ENCODE measurements around the gene SMAD5.

SMAD5 gene

GRCh38 chr5:136208916-136209315, 76.3 kb downstream of the SMAD5 start:
- no peaks in the 10 kb centered on the region for H3K4me1 ChIP-seq (ENCODE audit: control insufficient read depth, insufficient read depth, low read length)
- H3K27me3 ChIP-seq (ENCODE audit: control insufficient read depth, insufficient read depth, low read length), result peaks cover 61% of the 10 kb centered on the region
- no peak overlapping the region for H3K9ac ChIP-seq (ENCODE audit: low read depth, low read length)
- no peak overlapping the region for H3K27ac ChIP-seq (ENCODE audit: low read depth, low read length)
- no peaks in the 10 kb centered on the region for H3K9me3 ChIP-seq (ENCODE audit: control insufficient read depth, insufficient read depth, low read length)
- H3K36me3 ChIP-seq (ENCODE audit: control insufficient read depth, insufficient read depth, low read length), result no peaks in the 10 kb centered on the region
- H3K4me3 ChIP-seq (ENCODE audit: low read depth, low read length), result no peak overlapping the region

- no peak overlapping the region for H3K4me3 ChIP-seq (ENCODE audit: low read depth, low read length)
- H3K27ac ChIP-seq (ENCODE audit: low read depth, low read length), result no peak overlapping the region
- H3K9me3 ChIP-seq (ENCODE audit: control insufficient read depth, insufficient read depth, low read length), result no peaks in the 10 kb centered on the region
- H3K9ac ChIP-seq (ENCODE audit: low read depth, low read length), result no peak overlapping the region
- no peaks in the 10 kb centered on the region for H3K36me3 ChIP-seq (ENCODE audit: control insufficient read depth, insufficient read depth, low read length)
- H3K4me1 ChIP-seq (ENCODE audit: control insufficient read depth, insufficient read depth, low read length), result no peaks in the 10 kb centered on the region
- peaks cover 56% of the 10 kb centered on the region for H3K27me3 ChIP-seq (ENCODE audit: control insufficient read depth, insufficient read depth, low read length)
Observed at GRCh38 chr5:136209346-136209910, 76.8 kb downstream of the SMAD5 start.

- Histone ChIP-seq H3K4me1 (ENCODE audit: control insufficient read depth, insufficient read depth, low read length) (no peaks in the 10 kb centered on the region), H3K9ac (ENCODE audit: low read depth, low read length) (no peak overlapping the region), H3K27ac (ENCODE audit: low read depth, low read length) (no peak overlapping the region), H3K36me3 (ENCODE audit: control insufficient read depth, insufficient read depth, low read length) (no peaks in the 10 kb centered on the region), H3K4me3 (ENCODE audit: low read depth, low read length) (no peak overlapping the region), H3K9me3 (ENCODE audit: control insufficient read depth, insufficient read depth, low read length) (no peaks in the 10 kb centered on the region), H3K27me3 (ENCODE audit: control insufficient read depth, insufficient read depth, low read length) (peaks cover 48% of the 10 kb centered on the region)
Observed at GRCh38 chr5:136210259-136210658, 77.6 kb downstream of the SMAD5 start.

- no peak overlapping the region for H3K27ac ChIP-seq (ENCODE audit: low read depth, low read length)
- H3K9ac ChIP-seq (ENCODE audit: low read depth, low read length), result no peak overlapping the region
- H3K4me1 ChIP-seq (ENCODE audit: control insufficient read depth, insufficient read depth, low read length), result no peaks in the 10 kb centered on the region
- no peaks in the 10 kb centered on the region for H3K9me3 ChIP-seq (ENCODE audit: control insufficient read depth, insufficient read depth, low read length)
- no peaks in the 10 kb centered on the region for H3K36me3 ChIP-seq (ENCODE audit: control insufficient read depth, insufficient read depth, low read length)
- H3K27me3 ChIP-seq (ENCODE audit: control insufficient read depth, insufficient read depth, low read length), result peaks cover 36% of the 10 kb centered on the region
- H3K4me3 ChIP-seq (ENCODE audit: low read depth, low read length), result no peak overlapping the region
Observed at GRCh38 chr5:136211282-136212040, 78.8 kb downstream of the SMAD5 start.

- Histone ChIP-seq H3K4me1 (ENCODE audit: control insufficient read depth, insufficient read depth, low read length) (no peaks in the 10 kb centered on the region), H3K27ac (ENCODE audit: low read depth, low read length) (no peak overlapping the region), H3K36me3 (ENCODE audit: control insufficient read depth, insufficient read depth, low read length) (no peaks in the 10 kb centered on the region), H3K27me3 (ENCODE audit: control insufficient read depth, insufficient read depth, low read length) (peaks cover 28% of the 10 kb centered on the region), H3K9me3 (ENCODE audit: control insufficient read depth, insufficient read depth, low read length) (no peaks in the 10 kb centered on the region), H3K9ac (ENCODE audit: low read depth, low read length) (no peak overlapping the region), H3K4me3 (ENCODE audit: low read depth, low read length) (no peak overlapping the region)
Observed at GRCh38 chr5:136212252-136212721, 79.6 kb downstream of the SMAD5 start.

GRCh38 chr5:136213919-136214493, 81.4 kb downstream of the SMAD5 start:
- no peaks in the 10 kb centered on the region for H3K9me3 ChIP-seq (ENCODE audit: control insufficient read depth, insufficient read depth, low read length)
- no peak overlapping the region for H3K27ac ChIP-seq (ENCODE audit: low read depth, low read length)
- no peak overlapping the region for H3K9ac ChIP-seq (ENCODE audit: low read depth, low read length)
- H3K27me3 ChIP-seq (ENCODE audit: control insufficient read depth, insufficient read depth, low read length), result peaks cover 15% of the 10 kb centered on the region
- no peaks in the 10 kb centered on the region for H3K4me1 ChIP-seq (ENCODE audit: control insufficient read depth, insufficient read depth, low read length)
- H3K4me3 ChIP-seq (ENCODE audit: low read depth, low read length), result no peak overlapping the region
- no peaks in the 10 kb centered on the region for H3K36me3 ChIP-seq (ENCODE audit: control insufficient read depth, insufficient read depth, low read length)

GRCh38 chr5:136215812-136216211, 83.2 kb downstream of the SMAD5 start:
- H3K27ac ChIP-seq (ENCODE audit: low read depth, low read length), result no peak overlapping the region
- H3K27me3 ChIP-seq (ENCODE audit: control insufficient read depth, insufficient read depth, low read length), result peaks cover 4% of the 10 kb centered on the region; the same call in 1 of the 2 replicates
- no peak overlapping the region for H3K4me3 ChIP-seq (ENCODE audit: low read depth, low read length)
- no peaks in the 10 kb centered on the region for H3K4me1 ChIP-seq (ENCODE audit: control insufficient read depth, insufficient read depth, low read length)
- H3K9ac ChIP-seq (ENCODE audit: low read depth, low read length), result no peak overlapping the region
- H3K9me3 ChIP-seq (ENCODE audit: control insufficient read depth, insufficient read depth, low read length), result no peaks in the 10 kb centered on the region; the same call in 1 of the 2 replicates
- H3K36me3 ChIP-seq (ENCODE audit: control insufficient read depth, insufficient read depth, low read length), result no peaks in the 10 kb centered on the region

- Histone ChIP-seq H3K27ac (ENCODE audit: low read depth, low read length) (no peak overlapping the region), H3K4me1 (ENCODE audit: control insufficient read depth, insufficient read depth, low read length) (no peaks in the 10 kb centered on the region), H3K36me3 (ENCODE audit: control insufficient read depth, insufficient read depth, low read length) (no peaks in the 10 kb centered on the region), H3K4me3 (ENCODE audit: low read depth, low read length) (no peak overlapping the region), H3K9me3 (ENCODE audit: control insufficient read depth, insufficient read depth, low read length) (peaks cover under 1% of the 10 kb centered on the region; the same call in 1 of the 2 replicates), H3K9ac (ENCODE audit: low read depth, low read length) (no peak overlapping the region), H3K27me3 (ENCODE audit: control insufficient read depth, insufficient read depth, low read length) (0 out of 2 replicates have a peak, but pooled peaks cover under 1% of the 10 kb centered on the region)
Observed at GRCh38 chr5:136216230-136216629, 83.6 kb downstream of the SMAD5 start.

GRCh38 chr5:136221340-136221739, 88.7 kb downstream of the SMAD5 start:
- Histone ChIP-seq H3K4me3 (ENCODE audit: low read depth, low read length) (no peak overlapping the region), H3K27ac (ENCODE audit: low read depth, low read length) (no peak overlapping the region), H3K36me3 (ENCODE audit: control insufficient read depth, insufficient read depth, low read length) (no peaks in the 10 kb centered on the region), H3K9me3 (ENCODE audit: control insufficient read depth, insufficient read depth, low read length) (peaks cover 3% of the 10 kb centered on the region), H3K27me3 (ENCODE audit: control insufficient read depth, insufficient read depth, low read length) (no peaks in the 10 kb centered on the region; the same call in 1 of the 2 replicates), H3K4me1 (ENCODE audit: control insufficient read depth, insufficient read depth, low read length) (peaks cover 8% of the 10 kb centered on the region; the same call in 1 of the 2 replicates), H3K9ac (ENCODE audit: low read depth, low read length) (no peak overlapping the region)

- Histone ChIP-seq H3K27me3 (ENCODE audit: control insufficient read depth, insufficient read depth, low read length) (no peaks in the 10 kb centered on the region; the same call in 1 of the 2 replicates), H3K36me3 (ENCODE audit: control insufficient read depth, insufficient read depth, low read length) (no peaks in the 10 kb centered on the region), H3K9me3 (ENCODE audit: control insufficient read depth, insufficient read depth, low read length) (peaks cover 3% of the 10 kb centered on the region), H3K4me1 (ENCODE audit: control insufficient read depth, insufficient read depth, low read length) (peaks cover 9% of the 10 kb centered on the region), H3K4me3 (ENCODE audit: low read depth, low read length) (no peak overlapping the region), H3K9ac (ENCODE audit: low read depth, low read length) (no peak overlapping the region), H3K27ac (ENCODE audit: low read depth, low read length) (no peak overlapping the region)
Observed at GRCh38 chr5:136222580-136223235, 90.1 kb downstream of the SMAD5 start.
